MM.1S (cell line): Measurements from ENCODE around the gene LIN9.
A peak's percentile ranks its signal among the peaks of the same experiment; 100 is the strongest.

Source experiments
- DNase-seq: peaks from one replicate; pipeline ENCODE4 v3.0.0-alpha.2; 2015
- H2AFZ ChIP-seq: fragments of 300-600 bp; sonication (generic); 2 replicates; pipeline ENCODE4 v1.6.0; 2016; ENCODE audit warnings: antibody characterized with exemption, low read length
- H3F3A ChIP-seq: fragments of 300-600 bp; sonication (generic); 2 replicates; pipeline ENCODE4 v1.6.1; 2016; ENCODE audit warnings: mild to moderate bottlenecking, antibody characterized with exemption, low read length, moderate library complexity, mixed read lengths; ENCODE audit not compliant: insufficient read depth
- H3K27ac ChIP-seq: fragments of 300-600 bp; sonication (generic); 2 replicates; pipeline ENCODE4 v1.5.1; 2016; ENCODE audit warnings: mild to moderate bottlenecking, low read length
- H3K27me3 ChIP-seq: fragments of 300-600 bp; sonication (generic); replicated peaks from 2 replicates; pipeline ENCODE4 v1.6.0; 2016; ENCODE audit warnings: low read length; ENCODE audit not compliant: insufficient read depth
- H3K36me3 ChIP-seq: fragments of 300-600 bp; sonication (generic); replicated peaks from 2 replicates; pipeline ENCODE4 v1.6.1; 2016; ENCODE audit warnings: mild to moderate bottlenecking, low read length, mixed read lengths; ENCODE audit not compliant: insufficient read depth
- H3K4me1 ChIP-seq: fragments of 300-600 bp; sonication (generic); 2 replicates; pipeline ENCODE4 v1.6.1; 2016; ENCODE audit warnings: low read length, mixed read lengths
- H3K4me2 ChIP-seq: fragments of 300-600 bp; sonication (generic); 2 replicates; pipeline ENCODE4 v1.6.0; 2016; ENCODE audit warnings: low read depth, low read length
- H3K4me3 ChIP-seq: fragments of 300-600 bp; sonication (generic); 2 replicates; pipeline ENCODE4 v1.5.1; 2016; ENCODE audit warnings: low read length, mixed read lengths
- H3K79me2 ChIP-seq: fragments of 300-600 bp; sonication (generic); 2 replicates; pipeline ENCODE4 v1.6.1; 2016; ENCODE audit warnings: mixed run types, low read length, mixed read lengths
- H3K9ac ChIP-seq: fragments of 300-600 bp; sonication (generic); 2 replicates; pipeline ENCODE4 v1.6.1; 2016; ENCODE audit warnings: low read length, mixed read lengths
- H3K9me2 ChIP-seq: fragments of 300-600 bp; sonication (generic); replicated peaks from 2 replicates; pipeline ENCODE4 v1.6.1; 2016; ENCODE audit warnings: mild to moderate bottlenecking, low read length, mixed read lengths; ENCODE audit not compliant: insufficient read depth
- H3K9me3 ChIP-seq: fragments of 300-600 bp; sonication (generic); replicated peaks from 2 replicates; pipeline ENCODE4 v1.6.1; 2016; ENCODE audit warnings: mild to moderate bottlenecking, low read length, mixed read lengths; ENCODE audit not compliant: insufficient read depth
- H4K20me1 ChIP-seq: fragments of 300-600 bp; sonication (generic); 2 replicates; pipeline ENCODE4 v1.6.1; 2016; ENCODE audit warnings: mild to moderate bottlenecking, low read length, moderate library complexity, mixed read lengths; ENCODE audit not compliant: insufficient read depth
- EZH2 ChIP-seq: fragments of 300-600 bp; sonication (generic); optimal IDR thresholded peaks from 2 replicates; pipeline ENCODE3; 2017; ENCODE audit warnings: low read depth, mild to moderate bottlenecking, antibody characterized with exemption, low read length, mixed read lengths
- EZH2phosphoT487 ChIP-seq: fragments of 300-600 bp; sonication (generic); IDR thresholded peaks from 2 replicates; pipeline ENCODE4 v1.6.1; 2018; ENCODE audit warnings: antibody characterized with exemption, low read length
- TF ChIP-seq, protein P1 (sequence below): fragments of 300-600 bp; sonication (generic); IDR thresholded peaks from 2 replicates; pipeline ENCODE4 v1.5.1; 2016; ENCODE audit warnings: antibody characterized with exemption, low read length, mixed read lengths

The LIN9 gene

DNA sequence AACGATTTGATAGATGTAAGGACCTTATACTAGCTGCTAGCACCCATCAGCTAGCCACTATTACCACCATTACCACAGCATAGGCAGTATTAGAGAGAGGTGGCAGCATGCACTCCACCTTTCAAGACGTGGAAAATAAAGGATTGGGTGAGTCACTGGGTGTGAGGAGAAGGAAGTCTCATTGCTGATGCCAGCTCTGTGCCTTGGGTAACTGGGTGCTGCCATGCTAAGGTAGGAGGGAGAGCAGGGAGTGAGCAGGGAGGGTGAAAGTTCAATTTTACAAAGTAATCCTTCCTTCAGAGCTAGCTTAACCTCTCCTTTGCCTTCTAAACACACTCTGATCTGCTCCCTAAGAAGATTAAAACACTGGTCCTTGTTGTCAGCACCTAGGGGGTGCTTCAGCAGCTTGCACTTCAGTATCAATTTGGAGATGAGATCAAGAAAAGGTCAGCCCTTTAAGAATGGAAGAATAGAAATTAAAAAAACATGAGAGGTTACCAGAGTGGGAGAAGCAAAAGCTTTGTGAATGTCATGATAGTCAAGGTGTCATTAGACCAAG lies 1.8 kb upstream of the LIN9 start:
- Histone ChIP-seq H3F3A (peaks cover 6% of the 10 kb centered on the region), H3K9me3 (no peaks in the 10 kb centered on the region), H3K9ac (no peak overlapping the region), H3K27me3 (no peaks in the 10 kb centered on the region), H2AFZ (no peak overlapping the region), H3K79me2 (peaks cover 32% of the 10 kb centered on the region), H3K4me3 (no peak overlapping the region), H3K27ac (no peak overlapping the region), H4K20me1 (no peaks in the 10 kb centered on the region), H3K36me3 (no peaks in the 10 kb centered on the region), H3K4me1 (peaks cover 14% of the 10 kb centered on the region), H3K4me2 (no peak overlapping the region), H3K9me2 (no peaks in the 10 kb centered on the region)
- no peak for DNase-seq
- TF ChIP-seq EZH2phosphoT487 (no peak), EZH2 (no peak)
- TF ChIP-seq, protein P1, sequence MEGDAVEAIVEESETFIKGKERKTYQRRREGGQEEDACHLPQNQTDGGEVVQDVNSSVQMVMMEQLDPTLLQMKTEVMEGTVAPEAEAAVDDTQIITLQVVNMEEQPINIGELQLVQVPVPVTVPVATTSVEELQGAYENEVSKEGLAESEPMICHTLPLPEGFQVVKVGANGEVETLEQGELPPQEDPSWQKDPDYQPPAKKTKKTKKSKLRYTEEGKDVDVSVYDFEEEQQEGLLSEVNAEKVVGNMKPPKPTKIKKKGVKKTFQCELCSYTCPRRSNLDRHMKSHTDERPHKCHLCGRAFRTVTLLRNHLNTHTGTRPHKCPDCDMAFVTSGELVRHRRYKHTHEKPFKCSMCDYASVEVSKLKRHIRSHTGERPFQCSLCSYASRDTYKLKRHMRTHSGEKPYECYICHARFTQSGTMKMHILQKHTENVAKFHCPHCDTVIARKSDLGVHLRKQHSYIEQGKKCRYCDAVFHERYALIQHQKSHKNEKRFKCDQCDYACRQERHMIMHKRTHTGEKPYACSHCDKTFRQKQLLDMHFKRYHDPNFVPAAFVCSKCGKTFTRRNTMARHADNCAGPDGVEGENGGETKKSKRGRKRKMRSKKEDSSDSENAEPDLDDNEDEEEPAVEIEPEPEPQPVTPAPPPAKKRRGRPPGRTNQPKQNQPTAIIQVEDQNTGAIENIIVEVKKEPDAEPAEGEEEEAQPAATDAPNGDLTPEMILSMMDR: no peak

DNA sequence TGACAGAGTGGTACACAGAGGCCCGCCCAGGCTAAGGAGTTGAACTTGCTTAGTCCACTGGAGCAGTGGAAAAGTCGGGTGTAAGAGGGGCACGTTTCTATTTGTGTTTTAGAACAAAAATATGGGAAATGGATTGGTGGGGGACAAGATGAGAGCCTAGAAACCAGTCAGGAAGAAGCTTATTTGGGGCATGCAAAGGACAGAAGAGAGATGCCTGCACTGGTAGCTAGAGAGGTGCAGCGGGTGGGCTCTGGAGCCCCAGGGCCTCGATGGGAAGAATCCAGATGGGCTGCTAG lies 1.2 kb upstream of the LIN9 start:
- Histone ChIP-seq H3K4me2 (peak overlapping the region; percentile 96), H3K27me3 (no peaks in the 10 kb centered on the region), H3K27ac (no peak overlapping the region), H3K9ac (no peak overlapping the region), H3K9me3 (no peaks in the 10 kb centered on the region), H3F3A (peaks cover 6% of the 10 kb centered on the region), H3K9me2 (no peaks in the 10 kb centered on the region), H3K4me3 (no peak overlapping the region), H3K79me2 (peaks cover 38% of the 10 kb centered on the region), H4K20me1 (no peaks in the 10 kb centered on the region), H3K36me3 (no peaks in the 10 kb centered on the region), H3K4me1 (peaks cover 14% of the 10 kb centered on the region), H2AFZ (peak overlapping the region; percentile 96; the same call in 1 of the 2 replicates)
- no peak for TF ChIP-seq EZH2
- TF ChIP-seq, protein P1: no peak
- no peak for TF ChIP-seq EZH2phosphoT487
- DNase-seq: no peak

DNA sequence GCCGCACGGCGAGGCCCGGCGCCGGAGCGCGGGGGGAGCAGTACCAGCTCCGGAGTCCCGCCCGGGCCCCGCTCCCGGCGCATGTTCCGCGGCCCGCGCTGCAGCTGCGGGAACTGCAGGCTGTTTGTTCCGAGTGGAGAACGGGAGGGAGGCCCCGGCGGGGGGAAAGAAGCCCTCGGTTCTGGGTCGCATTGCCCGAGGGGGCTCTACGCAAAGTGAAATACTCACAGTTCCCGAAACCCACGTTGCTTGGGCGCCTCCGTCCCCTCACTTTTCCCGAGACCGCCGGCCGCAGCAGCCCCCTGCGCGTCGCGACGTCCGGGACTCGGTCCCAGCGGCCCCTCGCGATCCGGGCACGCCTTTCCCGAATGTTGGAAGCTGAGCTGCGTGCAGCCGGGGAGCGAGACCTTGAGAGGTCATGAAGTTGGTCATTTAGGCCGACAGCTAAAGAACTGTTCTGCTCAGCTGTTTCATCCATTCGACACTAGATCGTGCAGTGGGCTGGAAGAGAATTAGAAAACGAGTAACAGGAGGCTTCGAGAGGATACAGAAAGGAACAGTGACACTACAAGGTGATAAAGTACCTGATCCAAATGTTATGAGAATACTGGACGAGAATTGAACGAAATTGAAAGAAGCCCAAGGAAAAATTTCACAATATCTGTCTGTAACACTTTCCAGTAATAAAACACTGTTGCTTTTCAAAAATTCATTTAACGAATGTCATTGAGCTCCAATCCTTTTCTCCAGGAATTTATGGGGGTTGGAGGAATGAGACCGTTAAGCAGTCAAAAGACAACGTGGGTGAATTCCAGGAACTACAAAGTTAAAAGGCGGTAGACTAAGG lies 657 bp upstream of the LIN9 start:
- peak overlapping the region; percentile 77 for H3K4me3 ChIP-seq
- H3K36me3 ChIP-seq: no peaks in the 10 kb centered on the region
- peaks cover 43% of the 10 kb centered on the region for H3K79me2 ChIP-seq
- TF ChIP-seq EZH2phosphoT487 (no peak), EZH2 (no peak)
- TF ChIP-seq, protein P1: no peak
- H3K27me3 ChIP-seq: no peaks in the 10 kb centered on the region
- H3K9ac ChIP-seq: peak overlapping the region; percentile 64
- peak overlapping the region; percentile 96 for H3K4me2 ChIP-seq
- no peaks in the 10 kb centered on the region for H3K9me2 ChIP-seq
- H3K27ac ChIP-seq: peak overlapping the region; percentile 50; the same call in 1 of the 2 replicates
- H3K4me1 ChIP-seq: peaks cover 14% of the 10 kb centered on the region
- H4K20me1 ChIP-seq: no peaks in the 10 kb centered on the region
- peak; percentile 36 for DNase-seq
- peak overlapping the region; percentile 96 for H2AFZ ChIP-seq
- peaks cover 6% of the 10 kb centered on the region for H3F3A ChIP-seq
- no peaks in the 10 kb centered on the region for H3K9me3 ChIP-seq
